Naive B cell (primary cell): ENCODE measurements around the gene PTBP3. TPM values are rescaled to one million over a fixed set of nuclear protein-coding genes. Genes with fewer than 3 reads are reported as not detected.

Source experiments
- ATAC-seq, 2 donors: fragments of 150-1000 bp; cut with Tn5 transposase; 2 replicates each; pipeline ENCODE4 v1.10.0; 2021; ENCODE audit warnings: low read depth in 2 of 2, mild to moderate bottlenecking in 2 of 2, moderate library complexity in 2 of 2
- DNase-seq: peaks from one replicate; pipeline ENCODE4 v3.0.0; 2022
- H3K27ac Mint-ChIP-seq, 6 donors: one replicate each; pipeline ENCODE4 v1.8.0; 2020 to 2022; ENCODE audit warnings: mild to moderate bottlenecking in 6 of 6, mixed read lengths in 6 of 6, moderate library complexity in 5 of 6, inconsistent platforms in 2 of 6
- H3K27me3 Mint-ChIP-seq, 3 donors: one replicate each; pipeline ENCODE4 v1.8.0; 2021 to 2022; ENCODE audit warnings: mixed read lengths in 3 of 3, mild to moderate bottlenecking in 1 of 3
- H3K36me3 Mint-ChIP-seq, 2 donors: one replicate each; pipeline ENCODE4 v1.8.0; 2020 to 2022; ENCODE audit warnings: mixed read lengths in 2 of 2, inconsistent platforms in 1 of 2, mild to moderate bottlenecking in 1 of 2
- H3K4me1 Mint-ChIP-seq, 3 donors: one replicate each; pipeline ENCODE4 v1.8.0; 2020 to 2022; ENCODE audit warnings: mixed read lengths in 3 of 3, inconsistent platforms in 1 of 3, mild to moderate bottlenecking in 1 of 3, moderate library complexity in 1 of 3
- H3K4me3 Mint-ChIP-seq, 8 donors: one replicate each; pipeline ENCODE4 v1.8.0; 2020 to 2022; ENCODE audit warnings: mild to moderate bottlenecking in 8 of 8, mixed read lengths in 8 of 8, moderate library complexity in 8 of 8, inconsistent platforms in 2 of 8
- H3K9me3 Mint-ChIP-seq, 7 donors: one replicate each; pipeline ENCODE4 v1.8.0; 2020 to 2022; ENCODE audit warnings: mixed read lengths in 7 of 7, mild to moderate bottlenecking in 5 of 7, inconsistent platforms in 2 of 7, moderate library complexity in 1 of 7
- polyA plus RNA-seq, 6 donors: library from polyadenylated mRNA; unstranded; fragments of 300-500 nt; fragmentation: Illumina TruSeq; gene quantifications; one replicate each; pipeline ENCODE4 v1.2.3, GENCODE V29; 2021; ENCODE audit warnings: low read depth in 6 of 6

Gene PTBP3
- polyA plus RNA-seq, 6 donors from 2014 or later: 23.8 to 61.3 (median 54.9) TPM

DNA sequence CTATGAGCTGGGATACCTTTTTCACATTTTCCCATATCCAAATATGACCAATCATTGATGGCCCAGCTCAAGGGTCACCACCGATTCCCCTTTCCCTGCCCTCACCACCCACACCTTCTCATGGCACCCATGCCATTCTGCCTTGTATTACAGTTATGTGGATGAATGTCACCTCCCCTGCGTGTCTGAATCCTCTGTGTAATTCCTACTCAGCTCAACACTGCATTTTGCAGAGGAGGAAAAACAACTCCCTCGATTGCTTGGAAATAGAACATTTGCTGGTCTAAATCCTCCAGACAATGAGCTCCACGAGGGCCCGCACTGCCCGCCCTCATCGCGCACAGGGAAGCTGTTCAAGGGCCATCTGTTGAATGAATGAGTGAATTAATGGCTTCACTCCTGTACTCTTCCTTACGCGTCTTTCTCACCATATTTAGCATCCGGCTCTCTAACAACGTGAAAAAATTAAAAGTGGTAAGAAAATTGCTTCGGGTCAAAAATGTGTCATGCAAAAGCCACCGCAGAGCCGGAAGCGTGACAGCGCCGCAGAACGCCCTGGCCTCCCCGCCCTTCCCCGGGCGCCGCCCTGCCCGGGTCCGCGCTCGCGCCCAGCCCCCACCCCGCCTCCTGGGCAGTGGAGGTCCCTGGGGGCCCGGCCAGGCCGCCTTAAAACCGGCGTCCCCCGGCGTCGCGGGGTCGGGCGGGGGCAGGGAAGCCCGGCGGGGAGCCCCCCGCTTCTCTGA, 159.0 kb downstream of the PTBP3 start:
- Mint-ChIP-seq H3K27me3 (no peaks in the 10 kb centered on the region), H3K4me1 (peaks cover 40 to 53% (median 44%) of the 10 kb centered on the region in 3 donors), H3K36me3 (no peaks in the 10 kb centered on the region), H3K27ac (peak overlapping the region; percentile 79 to 94 (median 87)), H3K4me3 (peak overlapping the region; percentile 84 to 96 (median 90)), H3K9me3 (no peaks in the 10 kb centered on the region)
- DNase-seq (peak; percentile 66), ATAC-seq (peak; percentile 79 to 81)

DNA sequence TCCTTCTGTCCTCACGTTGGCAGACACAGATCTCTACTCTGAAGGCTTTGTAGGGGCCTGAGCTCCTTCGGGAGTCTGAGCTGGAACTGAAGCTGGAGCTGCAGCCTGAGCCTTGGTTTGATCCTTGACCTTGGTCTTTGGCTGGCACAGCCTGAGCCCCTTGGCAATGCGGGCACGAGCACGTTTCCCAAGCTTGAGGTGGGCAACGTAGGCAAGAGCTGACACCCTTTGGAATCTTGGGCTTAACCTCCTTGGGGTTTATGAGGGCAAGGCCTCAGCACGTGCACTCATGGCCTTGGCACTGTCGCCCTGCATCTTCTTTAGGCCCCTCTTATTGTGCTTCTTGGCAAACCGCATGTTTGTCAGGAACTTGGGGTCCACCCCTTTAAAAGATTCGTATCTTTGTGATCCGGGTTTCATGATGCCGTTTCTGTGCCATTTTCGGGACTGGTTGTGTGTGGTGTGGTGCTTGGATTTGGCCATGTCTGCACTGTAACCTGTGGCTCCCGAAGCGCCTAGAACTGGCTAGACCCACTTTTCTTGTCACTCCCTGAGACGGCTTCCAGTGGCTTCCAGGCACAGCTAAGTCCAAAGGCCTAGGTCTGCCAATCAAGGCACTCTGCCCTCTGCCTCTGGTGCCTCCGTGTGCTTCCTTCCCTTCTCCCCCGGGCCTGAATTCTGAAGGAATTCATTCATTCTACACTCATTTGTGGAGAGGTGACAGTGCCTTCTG, 159.8 kb downstream of the PTBP3 start:
- H3K4me3 Mint-ChIP-seq: peak overlapping the region; percentile 84 to 96 (median 90)
- no peaks in the 10 kb centered on the region for H3K9me3 Mint-ChIP-seq
- no peak for DNase-seq

DNA sequence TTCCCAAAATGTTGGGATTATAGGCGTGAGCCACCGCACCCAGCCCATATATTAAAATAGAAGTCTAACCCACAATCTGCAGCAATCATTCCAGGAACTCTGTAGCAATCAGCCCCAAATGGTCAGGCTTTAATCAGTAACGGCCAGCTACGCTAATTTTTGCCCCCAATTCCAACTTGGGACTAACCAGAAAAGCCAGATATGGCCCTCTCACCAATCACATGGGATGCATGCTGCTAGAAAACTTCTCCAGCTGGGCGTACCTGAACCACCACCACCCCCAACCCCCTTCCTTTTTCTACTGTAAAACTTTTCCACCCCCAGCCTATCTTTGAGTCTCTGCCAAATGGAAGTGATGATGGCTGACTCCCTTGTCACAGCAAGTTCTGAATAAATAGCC, 162.5 kb downstream of the PTBP3 start:
- no peak for DNase-seq
- H3K4me3 Mint-ChIP-seq: peak overlapping the region in 1 of 8 donors; percentile 62
- no peak for ATAC-seq
- no peak overlapping the region for H3K27ac Mint-ChIP-seq
- no peaks in the 10 kb centered on the region for H3K9me3 Mint-ChIP-seq
- H3K27me3 Mint-ChIP-seq: no peaks in the 10 kb centered on the region
- no peaks in the 10 kb centered on the region for H3K36me3 Mint-ChIP-seq
- peaks cover 50 to 63% (median 53%) of the 10 kb centered on the region in 3 donors for H3K4me1 Mint-ChIP-seq

More for the DNA sequence above, 159.8 kb downstream of the PTBP3 start:
- Mint-ChIP-seq H3K27me3 (no peaks in the 10 kb centered on the region), H3K36me3 (no peaks in the 10 kb centered on the region), H3K4me1 (peaks cover 46 to 60% (median 50%) of the 10 kb centered on the region in 3 donors), H3K27ac (peak overlapping the region in 5 of 6 donors; percentile 79 to 94 (median 90))
- no peak for ATAC-seq

DNA sequence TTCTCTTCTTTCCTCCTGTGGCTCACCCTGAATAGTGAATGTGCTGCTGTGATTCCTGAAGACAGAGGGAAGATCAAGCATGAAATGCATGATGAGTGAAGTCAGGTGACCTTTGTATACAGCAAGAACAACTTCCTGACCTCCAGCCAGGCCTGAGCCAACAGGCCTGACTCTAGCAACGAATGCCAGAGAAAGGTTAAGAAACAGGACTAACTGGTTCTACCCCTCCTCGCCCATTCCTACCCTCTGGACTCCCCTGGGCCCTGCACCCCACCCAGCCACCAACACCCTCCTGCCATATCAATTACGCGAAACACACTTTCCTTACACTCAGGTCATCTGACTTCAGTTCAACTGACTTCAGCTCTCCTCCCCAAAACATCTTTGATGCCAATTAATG, 163.2 kb downstream of the PTBP3 start:
- Mint-ChIP-seq H3K27me3 (no peaks in the 10 kb centered on the region), H3K4me1 (peaks cover 46 to 62% (median 48%) of the 10 kb centered on the region in 3 donors), H3K27ac (peak overlapping the region in 1 of 6 donors; percentile 81), H3K36me3 (no peaks in the 10 kb centered on the region), H3K4me3 (peak overlapping the region in 4 of 8 donors; percentile 0 to 62 (median 32)), H3K9me3 (no peaks in the 10 kb centered on the region)
- DNase-seq: no peak
- no peak for ATAC-seq

DNA sequence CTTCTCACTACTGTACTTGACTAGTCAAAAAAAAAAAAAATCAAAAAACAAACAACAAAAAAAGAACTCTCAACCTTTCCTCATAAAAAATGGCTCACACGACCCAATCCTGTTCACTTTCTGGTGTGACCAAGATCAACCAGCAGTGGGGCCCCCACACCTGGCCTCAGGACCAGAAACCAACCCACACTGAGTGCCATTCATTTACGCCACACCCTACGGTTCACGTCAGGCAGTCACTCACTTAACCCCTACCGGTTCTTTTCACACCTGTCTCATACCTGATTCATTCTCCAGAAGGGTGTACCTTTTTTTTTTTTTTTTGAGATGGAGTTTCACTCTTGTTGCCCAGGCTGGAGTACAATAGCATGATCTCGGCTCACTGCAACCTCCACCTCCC, 164.1 kb downstream of the PTBP3 start:
- ATAC-seq: no peak
- DNase-seq: no peak
- peaks cover 42 to 58% (median 46%) of the 10 kb centered on the region in 3 donors for H3K4me1 Mint-ChIP-seq
- no peaks in the 10 kb centered on the region for H3K9me3 Mint-ChIP-seq
- H3K27ac Mint-ChIP-seq: peak overlapping the region in 5 of 6 donors; percentile 26 to 93 (median 80)
- no peaks in the 10 kb centered on the region for H3K36me3 Mint-ChIP-seq
- no peaks in the 10 kb centered on the region for H3K27me3 Mint-ChIP-seq
- no peak overlapping the region for H3K4me3 Mint-ChIP-seq

DNA sequence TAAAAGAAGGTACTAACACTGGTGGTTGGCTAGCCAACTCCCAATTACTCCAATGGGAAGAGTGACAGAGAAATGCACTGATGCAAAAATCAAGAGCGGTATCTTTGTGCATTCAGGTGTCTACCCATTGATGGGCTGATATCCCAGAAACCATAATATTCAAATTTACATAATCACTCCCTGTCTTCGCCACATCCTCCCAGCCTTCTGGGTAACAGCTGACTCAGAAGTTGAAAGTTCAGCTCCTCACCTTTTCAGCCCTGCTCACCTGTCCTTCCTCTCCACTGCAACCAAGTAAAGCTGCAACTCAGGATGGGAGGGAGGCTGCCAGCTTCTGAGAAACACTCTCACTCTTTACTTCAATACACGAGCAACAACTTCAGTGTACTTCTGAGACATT, 165.2 kb downstream of the PTBP3 start:
- Mint-ChIP-seq H3K9me3 (no peaks in the 10 kb centered on the region), H3K36me3 (no peaks in the 10 kb centered on the region), H3K27me3 (no peaks in the 10 kb centered on the region), H3K4me3 (no peak overlapping the region), H3K27ac (peak overlapping the region in 1 of 6 donors; percentile 25), H3K4me1 (peaks cover 36 to 49% (median 45%) of the 10 kb centered on the region in 3 donors)
- DNase-seq (no peak), ATAC-seq (no peak)

Other genes with a start within 250 kb of the PTBP3 start
- gene SUSD1, start 158.3 kb downstream of the PTBP3 start, polyA plus RNA-seq: 10 to 100 TPM in 1 of 6 donors, 1 to 10 TPM in 5; 5.1 to 19.4 (median 9.1) TPM
- 10 to 100 TPM; 24.0 to 42.3 (median 29.4) TPM for gene HSDL2, start 46.5 kb upstream of the PTBP3 start, polyA plus RNA-seq
- gene KIAA1958, start 153.2 kb upstream of the PTBP3 start, polyA plus RNA-seq: 1 to 10 TPM in 5 of 6 donors, not detected in 1; 2.0 to 5.3 (median 2.7) TPM